ENCODE measurements around the gene PPIE. TPM values are rescaled to one million over a fixed set of nuclear protein-coding genes. Genes with fewer than 3 reads are reported as not detected.
A peak's percentile ranks its signal among the peaks of the same experiment; 100 is the strongest.

The PPIE gene
- total RNA-seq (2021; ENCODE audit: unreplicated experiment) (73.8 TPM), Bru-seq, nascent RNA (percentile 80 among the genes with signal in this experiment), BruChase-seq, experiment 1, labeled RNA remaining after a 6-hour chase (percentile 87 among the genes with signal in this experiment), BruChase-seq, experiment 2, labeled RNA remaining after a 2-hour chase (percentile 83 among the genes with signal in this experiment)
- polyA plus RNA-seq (2012) = 81.6 and 87.9 TPM in 2 replicates
- long read RNA-seq, transcript PPIE-201 (10 exons, 1,277 nt) = major isoform, 116 of 202 reads
- long read RNA-seq, partial matches to known transcripts = 22 of 202 reads
- long read RNA-seq, other reads (novel, unspliced or antisense) = 53 of 202 reads

DNA sequence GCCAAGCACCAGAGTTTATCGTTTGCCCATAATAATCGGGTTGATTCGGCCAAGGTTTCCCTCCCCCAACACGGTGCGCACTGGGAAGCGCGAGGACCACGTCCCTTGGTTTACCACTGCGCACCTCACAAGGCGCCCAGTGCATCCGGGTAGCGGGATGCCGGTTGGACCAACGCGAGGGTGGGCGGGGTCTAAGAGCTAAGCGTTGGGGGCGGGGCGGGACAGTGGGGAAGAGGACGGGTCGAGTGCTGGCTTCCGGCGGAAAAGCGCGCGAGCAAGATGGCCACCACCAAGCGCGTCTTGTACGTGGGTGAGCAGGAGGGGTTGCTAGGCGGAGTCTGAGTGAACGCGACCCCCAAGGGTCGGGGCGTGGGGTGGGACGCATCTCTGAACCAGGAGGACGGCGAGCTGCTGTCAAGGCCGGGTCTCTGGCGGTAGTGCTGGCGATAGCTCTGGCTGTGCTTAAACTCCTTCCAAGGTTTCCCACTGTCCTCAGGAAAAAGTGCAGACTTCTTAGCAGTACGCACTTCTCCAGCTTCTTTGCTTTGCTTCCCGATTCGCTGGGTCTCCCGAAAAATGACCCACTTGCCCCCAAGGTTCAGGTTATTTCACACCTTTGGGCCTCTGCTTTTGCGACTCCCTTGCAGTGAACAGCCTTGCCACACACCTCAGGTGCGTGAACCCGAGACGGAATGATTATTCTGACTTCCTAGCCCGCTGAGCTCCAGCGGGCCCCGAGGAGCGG, at the start of gene PPIE:
PPIE (plus strand) TSS at position 261 of the 745 bp plus-strand sequence; CDS start at position 280, 19 bp downstream.
- CTCF ChIA-PET = interaction anchor here (0.8 to 3.4 kb wide), 2 partner anchors 80 to 132 kb away, joined by 4 to 11 read pairs; no protein-coding TSS in a partner anchor
- POLR2A ChIA-PET = interaction anchor here (0.9 to 1.7 kb wide), 3 partner anchors 10 to 132 kb away, joined by 3 to 4 read pairs (median 4); partner anchors contain the start of gene HEYL
- TF ChIP-seq ELF1 (IDR thresholded peaks at IDR 0.05; ENCODE audit: borderline replicate concordance, low read depth) (no peak), POLR2AphosphoS5 (IDR thresholded peaks at IDR 0.05; ENCODE audit: low read depth, low read length) (peak; percentile 84), EZH2 (IDR thresholded peaks at IDR 0.05) (no peak), EZH2phosphoT487 (IDR thresholded peaks at IDR 0.05; ENCODE audit: borderline replicate concordance) (no peak), MAX (IDR thresholded peaks at IDR 0.05) (peak; percentile 97), SIN3A (IDR thresholded peaks at IDR 0.05; ENCODE audit: low read depth) (no peak), REST (IDR thresholded peaks at IDR 0.05; ENCODE audit: low read depth) (no peak), ZFX (IDR thresholded peaks at IDR 0.05) (no peak), POLR2A (IDR thresholded peaks at IDR 0.05; ENCODE audit: borderline replicate concordance, extremely low read depth, insufficient read depth, insufficient read length) (peak; percentile 64), CBX3 (IDR thresholded peaks at IDR 0.05; ENCODE audit: low read depth) (peak; percentile 89), EGR1 (IDR thresholded peaks at IDR 0.05; ENCODE audit: low read depth) (0 out of 2 replicates have a peak, but pooled peaks have one; percentile 21), CEBPB (IDR thresholded peaks at IDR 0.05; ENCODE audit: low read depth) (no peak), SP1 (IDR thresholded peaks at IDR 0.05; ENCODE audit: low read depth) (peak; percentile 43; the same call in 1 of the 2 replicates), FOSL1 (IDR thresholded peaks at IDR 0.05; ENCODE audit: low read depth) (no peak), JUND (IDR thresholded peaks at IDR 0.05) (no peak), RAD21 (IDR thresholded peaks at IDR 0.05; ENCODE audit: low read depth) (no peak)
- TF ChIP-seq, protein P1, sequence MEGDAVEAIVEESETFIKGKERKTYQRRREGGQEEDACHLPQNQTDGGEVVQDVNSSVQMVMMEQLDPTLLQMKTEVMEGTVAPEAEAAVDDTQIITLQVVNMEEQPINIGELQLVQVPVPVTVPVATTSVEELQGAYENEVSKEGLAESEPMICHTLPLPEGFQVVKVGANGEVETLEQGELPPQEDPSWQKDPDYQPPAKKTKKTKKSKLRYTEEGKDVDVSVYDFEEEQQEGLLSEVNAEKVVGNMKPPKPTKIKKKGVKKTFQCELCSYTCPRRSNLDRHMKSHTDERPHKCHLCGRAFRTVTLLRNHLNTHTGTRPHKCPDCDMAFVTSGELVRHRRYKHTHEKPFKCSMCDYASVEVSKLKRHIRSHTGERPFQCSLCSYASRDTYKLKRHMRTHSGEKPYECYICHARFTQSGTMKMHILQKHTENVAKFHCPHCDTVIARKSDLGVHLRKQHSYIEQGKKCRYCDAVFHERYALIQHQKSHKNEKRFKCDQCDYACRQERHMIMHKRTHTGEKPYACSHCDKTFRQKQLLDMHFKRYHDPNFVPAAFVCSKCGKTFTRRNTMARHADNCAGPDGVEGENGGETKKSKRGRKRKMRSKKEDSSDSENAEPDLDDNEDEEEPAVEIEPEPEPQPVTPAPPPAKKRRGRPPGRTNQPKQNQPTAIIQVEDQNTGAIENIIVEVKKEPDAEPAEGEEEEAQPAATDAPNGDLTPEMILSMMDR (IDR thresholded peaks at IDR 0.05 in 2 of 3, conservative IDR thresholded peaks at IDR 0.05 in 1 of 3; ENCODE audit: borderline replicate concordance in 1 of 3, insufficient read depth in 1 of 3, low read depth in 2 of 3, low read length in 2 of 3) = no peak
- TF ChIP-seq, protein P2, sequence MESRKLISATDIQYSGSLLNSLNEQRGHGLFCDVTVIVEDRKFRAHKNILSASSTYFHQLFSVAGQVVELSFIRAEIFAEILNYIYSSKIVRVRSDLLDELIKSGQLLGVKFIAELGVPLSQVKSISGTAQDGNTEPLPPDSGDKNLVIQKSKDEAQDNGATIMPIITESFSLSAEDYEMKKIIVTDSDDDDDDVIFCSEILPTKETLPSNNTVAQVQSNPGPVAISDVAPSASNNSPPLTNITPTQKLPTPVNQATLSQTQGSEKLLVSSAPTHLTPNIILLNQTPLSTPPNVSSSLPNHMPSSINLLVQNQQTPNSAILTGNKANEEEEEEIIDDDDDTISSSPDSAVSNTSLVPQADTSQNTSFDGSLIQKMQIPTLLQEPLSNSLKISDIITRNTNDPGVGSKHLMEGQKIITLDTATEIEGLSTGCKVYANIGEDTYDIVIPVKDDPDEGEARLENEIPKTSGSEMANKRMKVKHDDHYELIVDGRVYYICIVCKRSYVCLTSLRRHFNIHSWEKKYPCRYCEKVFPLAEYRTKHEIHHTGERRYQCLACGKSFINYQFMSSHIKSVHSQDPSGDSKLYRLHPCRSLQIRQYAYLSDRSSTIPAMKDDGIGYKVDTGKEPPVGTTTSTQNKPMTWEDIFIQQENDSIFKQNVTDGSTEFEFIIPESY (IDR thresholded peaks at IDR 0.05; ENCODE audit: extremely low read depth, insufficient replicate concordance, low read length) = peak; percentile 53

More for the DNA sequence above, at the start of gene PPIE:
- H2AFZ ChIP-seq (ENCODE audit: low read depth, low read length, poor library complexity, severe bottlenecking) = peak within 1 kb of the TSS; percentile 75
- peaks cover 34% of the 10 kb centered on the region for H3K79me2 ChIP-seq (ENCODE audit: insufficient read depth, low read length)
- H3K4me2 ChIP-seq (ENCODE audit: low read length) = peak within 1 kb of the TSS; percentile 87
- H3K9me3 ChIP-seq (ENCODE audit: control insufficient read depth in 1 of 2, insufficient read depth in 1 of 2, low read depth in 1 of 2, low read length in 2 of 2) = no peaks in the 10 kb centered on the region
- intact Hi-C loops (cut with micrococcal nuclease) = no loop called here
- no peaks in the 10 kb centered on the region for H4K20me1 ChIP-seq (ENCODE audit: insufficient read depth)
- peak within 1 kb of the TSS; percentile 95 to 98 for H3K4me3 ChIP-seq (replicated peaks in 1 of 2; ENCODE audit: low read depth in 1 of 2, low read length in 2 of 2)
- BruUV-seq (replicated peaks) = no TSS peak
- H3K9me2 ChIP-seq (ENCODE audit: insufficient read depth) = no peaks in the 10 kb centered on the region
- peaks cover 7 to 18% of the 10 kb centered on the region in 2 experiments; a peak in 3 of 4 replicates for H3K4me1 ChIP-seq (ENCODE audit: control insufficient read depth in 1 of 2, insufficient read depth in 2 of 2, low read length in 2 of 2)
- ATAC-seq = peak; percentile 99
- peak within 1 kb of the TSS; percentile 96 for H3K9ac ChIP-seq (ENCODE audit: low read length)
- peak; percentile 91 for DNase-seq (ENCODE audit: low read depth, low spot score)
- peak within 1 kb of the TSS; percentile 53 for H3K27ac ChIP-seq (ENCODE audit: low read depth, low read length)
- peaks cover 21 to 29% of the 10 kb centered on the region in 2 experiments for H3K36me3 ChIP-seq (ENCODE audit: control insufficient read depth in 1 of 2, insufficient read depth in 2 of 2, low read length in 2 of 2)
- RAD21 ChIA-PET (ENCODE audit: low non-redundant PET in 1 of 2, low total read pairs in 2 of 2, uncharacterized antibody in 2 of 2, unreplicated experiment in 2 of 2) = interaction anchor here in 1 of 2 experiments (0.7 kb wide), 1 partner anchor 177 kb away, joined by 3 read pairs; no protein-coding TSS in a partner anchor
- no peaks in the 10 kb centered on the region for H3K27me3 ChIP-seq (ENCODE audit: insufficient read depth, low read length)

Data from HCT116 (cell line).